Skin of body (tissue), 2 donors: ENCODE measurements around the gene EPB41L2. TPM values are rescaled to one million over a fixed set of nuclear protein-coding genes. Genes with fewer than 3 reads are reported as not detected.
"Not testable (repeated sequence)": the region's sequence is repeated elsewhere in the genome, so short reads cannot be mapped to it uniquely, and the experiment has no call there.

Source experiments
- DNase-seq: peaks from one replicate; lab custom pipeline; 2025; lab: John Stamatoyannopoulos, UW
- total RNA-seq: library from RNA; depleted of rRNA; stranded (reverse); fragments of >200 nt; gene quantifications from one replicate; pipeline ENCODE4 v1.2.3, GENCODE V29; 2014

Gene EPB41L2
- total RNA-seq, 1 donor from 2014 or later: 187 TPM

GRCh38 chr6:131037194-131037897 is 25.7 kb downstream of the EPB41L2 start:
- DNase-seq: no peak

- DNase-seq: peak; percentile 4
Measured at GRCh38 chr6:131036601-131037000, 26.4 kb downstream of the EPB41L2 start.

GRCh38 chr6:131036143-131036542 is 26.9 kb downstream of the EPB41L2 start:
- no peak for DNase-seq

- DNase-seq: no peak
Measured at GRCh38 chr6:131035582-131035981, 27.5 kb downstream of the EPB41L2 start.

- DNase-seq: no peak
Measured at GRCh38 chr6:131033631-131034030, 29.4 kb downstream of the EPB41L2 start.

GRCh38 chr6:131029626-131030297 is 33.3 kb downstream of the EPB41L2 start:
- DNase-seq: no peak

GRCh38 chr6:131027326-131027725 is 35.7 kb downstream of the EPB41L2 start:
- DNase-seq: no peak

- DNase-seq: no peak
Measured at GRCh38 chr6:131026243-131026642, 36.8 kb downstream of the EPB41L2 start.

- DNase-seq: no peak
Measured at GRCh38 chr6:131024565-131024964, 38.5 kb downstream of the EPB41L2 start.

- DNase-seq: no peak
Measured at GRCh38 chr6:131023834-131024504, 39.1 kb downstream of the EPB41L2 start.

- DNase-seq: no peak
Measured at GRCh38 chr6:131022691-131023090, 40.4 kb downstream of the EPB41L2 start.

GRCh38 chr6:131017962-131018361 is 45.1 kb downstream of the EPB41L2 start:
- DNase-seq: no peak

GRCh38 chr6:131015630-131016263 is 47.3 kb downstream of the EPB41L2 start:
- DNase-seq: no peak

GRCh38 chr6:131015025-131015591 is 47.9 kb downstream of the EPB41L2 start:
- DNase-seq: no peak

GRCh38 chr6:131014080-131014776 is 48.8 kb downstream of the EPB41L2 start:
- DNase-seq: no peak

GRCh38 chr6:131013495-131013894 is 49.5 kb downstream of the EPB41L2 start:
- peak; percentile 21 for DNase-seq

- no peak for DNase-seq
Measured at GRCh38 chr6:131009790-131010189, 53.3 kb downstream of the EPB41L2 start.

- not testable (repeated sequence) for DNase-seq
Measured at GRCh38 chr6:131008965-131009364, 54.1 kb downstream of the EPB41L2 start.

GRCh38 chr6:131007964-131008363 is 55.1 kb downstream of the EPB41L2 start:
- DNase-seq: not testable (repeated sequence)

- DNase-seq: no peak
Measured at GRCh38 chr6:131007286-131007685, 55.8 kb downstream of the EPB41L2 start.

GRCh38 chr6:131005439-131006016 is 57.5 kb downstream of the EPB41L2 start:
- peak; percentile 88 for DNase-seq
